Activated naive CD8-positive, alpha-beta T cell treated with anti-CD3 and anti-CD28 coated beads, Interleukin-2, amount 50 U/mL, for 24 hours (primary cell): ENCODE results near the gene LPGAT1.

ENCODE experiments used
- ATAC-seq: fragments of 150-1000 bp; cut with Tn5 transposase; one replicate; pipeline ENCODE4 v1.10.0; 2021
- DNase-seq: peaks from one replicate; pipeline ENCODE4 v3.0.0; 2021
- H3K27ac Mint-ChIP-seq: one replicate; pipeline ENCODE4 v1.8.0; 2021; ENCODE audit warnings: mild to moderate bottlenecking, mixed read lengths
- H3K27me3 Mint-ChIP-seq: one replicate; pipeline ENCODE4 v1.8.0; 2021; ENCODE audit warnings: mixed read lengths
- H3K36me3 Mint-ChIP-seq: one replicate; pipeline ENCODE4 v1.8.0; 2021; ENCODE audit warnings: low read depth, mixed read lengths
- H3K4me1 Mint-ChIP-seq: one replicate; pipeline ENCODE4 v1.8.0; 2021; ENCODE audit warnings: mixed read lengths
- H3K4me3 Mint-ChIP-seq: one replicate; pipeline ENCODE4 v1.8.0; 2021; ENCODE audit warnings: mild to moderate bottlenecking, moderate library complexity, mixed read lengths
- H3K9me3 Mint-ChIP-seq: one replicate; pipeline ENCODE4 v1.8.0; 2021; ENCODE audit warnings: mixed read lengths

Gene LPGAT1

GRCh38 chr1:211811848-211812247 is 18.7 kb downstream of the LPGAT1 start:
- Mint-ChIP-seq H3K27ac (no peak overlapping the region), H3K27me3 (no peaks in the 10 kb centered on the region)

GRCh38 chr1:211811126-211811525 is 19.4 kb downstream of the LPGAT1 start:
- peaks cover 34% of the 10 kb centered on the region for H3K36me3 Mint-ChIP-seq
- no peak overlapping the region for H3K27ac Mint-ChIP-seq

More at GRCh38 chr1:211811848-211812247, 18.7 kb downstream of the LPGAT1 start:
- H3K4me1 Mint-ChIP-seq: no peaks in the 10 kb centered on the region
- peaks cover 7% of the 10 kb centered on the region for H3K9me3 Mint-ChIP-seq
- DNase-seq (no peak), ATAC-seq (no peak)
- H3K36me3 Mint-ChIP-seq: peaks cover 31% of the 10 kb centered on the region
- no peak overlapping the region for H3K4me3 Mint-ChIP-seq

GRCh38 chr1:211808475-211808874 is 22.1 kb downstream of the LPGAT1 start:
- Mint-ChIP-seq H3K4me3 (no peak overlapping the region), H3K27ac (no peak overlapping the region), H3K4me1 (no peaks in the 10 kb centered on the region), H3K27me3 (no peaks in the 10 kb centered on the region), H3K9me3 (peaks cover 7% of the 10 kb centered on the region), H3K36me3 (peaks cover 45% of the 10 kb centered on the region)
- ATAC-seq (no peak), DNase-seq (no peak)

More at GRCh38 chr1:211811126-211811525, 19.4 kb downstream of the LPGAT1 start:
- DNase-seq: no peak
- Mint-ChIP-seq H3K4me1 (no peaks in the 10 kb centered on the region), H3K9me3 (peaks cover 7% of the 10 kb centered on the region), H3K4me3 (no peak overlapping the region), H3K27me3 (no peaks in the 10 kb centered on the region)
- no peak for ATAC-seq

GRCh38 chr1:211804915-211805314 is 25.6 kb downstream of the LPGAT1 start:
- ATAC-seq: no peak
- Mint-ChIP-seq H3K4me3 (no peak overlapping the region), H3K36me3 (peaks cover 51% of the 10 kb centered on the region), H3K4me1 (no peaks in the 10 kb centered on the region), H3K27me3 (no peaks in the 10 kb centered on the region), H3K27ac (no peak overlapping the region), H3K9me3 (peaks cover 18% of the 10 kb centered on the region)
- no peak for DNase-seq

- Mint-ChIP-seq H3K27ac (no peak overlapping the region), H3K4me1 (no peaks in the 10 kb centered on the region)
Measured at GRCh38 chr1:211800925-211801607, 29.5 kb downstream of the LPGAT1 start.

GRCh38 chr1:211797994-211798393 is 32.6 kb downstream of the LPGAT1 start:
- Mint-ChIP-seq H3K27me3 (no peaks in the 10 kb centered on the region), H3K4me3 (no peak overlapping the region), H3K9me3 (peaks cover 7% of the 10 kb centered on the region), H3K36me3 (peaks cover 15% of the 10 kb centered on the region), H3K4me1 (no peaks in the 10 kb centered on the region), H3K27ac (no peak overlapping the region)
- DNase-seq (no peak), ATAC-seq (no peak)

More at GRCh38 chr1:211800925-211801607, 29.5 kb downstream of the LPGAT1 start:
- no peaks in the 10 kb centered on the region for H3K27me3 Mint-ChIP-seq
- peaks cover 30% of the 10 kb centered on the region for H3K36me3 Mint-ChIP-seq
- no peak overlapping the region for H3K4me3 Mint-ChIP-seq
- ATAC-seq (no peak), DNase-seq (no peak)
- H3K9me3 Mint-ChIP-seq: peaks cover 11% of the 10 kb centered on the region

- Mint-ChIP-seq H3K36me3 (peaks cover 12% of the 10 kb centered on the region), H3K27me3 (no peaks in the 10 kb centered on the region), H3K4me1 (no peaks in the 10 kb centered on the region), H3K27ac (no peak overlapping the region), H3K9me3 (no peaks in the 10 kb centered on the region), H3K4me3 (no peak overlapping the region)
- no peak for DNase-seq
- no peak for ATAC-seq
Measured at GRCh38 chr1:211791979-211792378, 38.6 kb downstream of the LPGAT1 start.

- no peak for ATAC-seq
- H3K4me1 Mint-ChIP-seq: no peaks in the 10 kb centered on the region
- H3K27me3 Mint-ChIP-seq: no peaks in the 10 kb centered on the region
- peaks cover 12% of the 10 kb centered on the region for H3K36me3 Mint-ChIP-seq
- no peak for DNase-seq
- no peak overlapping the region for H3K27ac Mint-ChIP-seq
- H3K4me3 Mint-ChIP-seq: no peak overlapping the region
- no peaks in the 10 kb centered on the region for H3K9me3 Mint-ChIP-seq
Measured at GRCh38 chr1:211789641-211790464, 40.7 kb downstream of the LPGAT1 start.

GRCh38 chr1:211788626-211789025 is 41.9 kb downstream of the LPGAT1 start:
- Mint-ChIP-seq H3K36me3 (peaks cover 16% of the 10 kb centered on the region), H3K27me3 (no peaks in the 10 kb centered on the region), H3K4me1 (peaks cover 2% of the 10 kb centered on the region), H3K4me3 (no peak overlapping the region), H3K27ac (no peak overlapping the region), H3K9me3 (no peaks in the 10 kb centered on the region)
- DNase-seq: no peak
- ATAC-seq: no peak

- no peak overlapping the region for H3K27ac Mint-ChIP-seq
- peaks cover 2% of the 10 kb centered on the region for H3K4me1 Mint-ChIP-seq
- DNase-seq: no peak
- peaks cover 4% of the 10 kb centered on the region for H3K36me3 Mint-ChIP-seq
- no peak overlapping the region for H3K4me3 Mint-ChIP-seq
- no peaks in the 10 kb centered on the region for H3K27me3 Mint-ChIP-seq
- ATAC-seq: no peak
- no peaks in the 10 kb centered on the region for H3K9me3 Mint-ChIP-seq
Measured at GRCh38 chr1:211783897-211784296, 46.7 kb downstream of the LPGAT1 start.

GRCh38 chr1:211783266-211783665 is 47.3 kb downstream of the LPGAT1 start:
- H3K4me1 Mint-ChIP-seq: peaks cover 2% of the 10 kb centered on the region
- no peak for ATAC-seq
- H3K27ac Mint-ChIP-seq: no peak overlapping the region
- H3K36me3 Mint-ChIP-seq: peaks cover 6% of the 10 kb centered on the region
- no peaks in the 10 kb centered on the region for H3K9me3 Mint-ChIP-seq
- H3K27me3 Mint-ChIP-seq: no peaks in the 10 kb centered on the region
- no peak for DNase-seq
- H3K4me3 Mint-ChIP-seq: no peak overlapping the region

GRCh38 chr1:211781260-211781659 is 49.3 kb downstream of the LPGAT1 start:
- H3K27ac Mint-ChIP-seq: no peak overlapping the region
- no peaks in the 10 kb centered on the region for H3K9me3 Mint-ChIP-seq
- no peaks in the 10 kb centered on the region for H3K27me3 Mint-ChIP-seq
- peaks cover 16% of the 10 kb centered on the region for H3K36me3 Mint-ChIP-seq
- H3K4me1 Mint-ChIP-seq: peaks cover 2% of the 10 kb centered on the region
- DNase-seq (no peak), ATAC-seq (no peak)
- no peak overlapping the region for H3K4me3 Mint-ChIP-seq

GRCh38 chr1:211775170-211775569 is 55.4 kb downstream of the LPGAT1 start:
- Mint-ChIP-seq H3K9me3 (no peaks in the 10 kb centered on the region), H3K36me3 (peaks cover 14% of the 10 kb centered on the region), H3K27ac (no peak overlapping the region), H3K4me1 (no peaks in the 10 kb centered on the region), H3K4me3 (no peak overlapping the region), H3K27me3 (no peaks in the 10 kb centered on the region)
- ATAC-seq (no peak), DNase-seq (no peak)

- no peaks in the 10 kb centered on the region for H3K27me3 Mint-ChIP-seq
- no peak overlapping the region for H3K4me3 Mint-ChIP-seq
- H3K9me3 Mint-ChIP-seq: no peaks in the 10 kb centered on the region
- ATAC-seq: no peak
- H3K36me3 Mint-ChIP-seq: peaks cover 9% of the 10 kb centered on the region
- DNase-seq: no peak
- no peak overlapping the region for H3K27ac Mint-ChIP-seq
- no peaks in the 10 kb centered on the region for H3K4me1 Mint-ChIP-seq
Measured at GRCh38 chr1:211764701-211765100, 65.9 kb downstream of the LPGAT1 start.

- H3K4me1 Mint-ChIP-seq: no peaks in the 10 kb centered on the region
- peaks cover 22% of the 10 kb centered on the region for H3K36me3 Mint-ChIP-seq
- no peak overlapping the region for H3K27ac Mint-ChIP-seq
Measured at GRCh38 chr1:211762206-211762605, 68.4 kb downstream of the LPGAT1 start.

More at GRCh38 chr1:211762206-211762605, 68.4 kb downstream of the LPGAT1 start:
- Mint-ChIP-seq H3K4me3 (no peak overlapping the region), H3K27me3 (no peaks in the 10 kb centered on the region), H3K9me3 (peaks cover 3% of the 10 kb centered on the region)
- DNase-seq: no peak
- no peak for ATAC-seq
